Medulla oblongata (tissue), 1 donor: ENCODE results near the gene TMEM74B.

Source experiments
- DNase-seq: peaks from one replicate; pipeline ENCODE4 v3.0.0-alpha.2; 2015; ENCODE audit errors: extremely low spot score

Gene TMEM74B

DNA sequence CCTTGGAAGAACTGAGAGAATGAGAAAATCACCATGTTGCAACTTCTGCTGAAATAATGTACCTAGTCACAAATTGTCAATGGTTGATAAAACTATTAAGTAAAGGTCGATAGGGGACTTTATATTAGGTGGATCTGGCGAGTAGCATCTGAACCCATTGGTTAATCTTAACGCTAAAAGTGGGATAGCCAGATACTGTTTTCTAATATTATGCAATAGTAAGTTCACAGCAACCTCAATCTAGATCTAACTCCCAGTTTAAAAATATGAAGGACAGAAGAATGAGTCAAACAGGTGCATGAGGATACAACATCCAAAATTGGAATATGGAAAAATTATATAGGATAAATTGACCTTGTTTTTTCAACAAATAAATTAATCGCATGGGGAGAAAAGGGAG lies 47.5 kb downstream of the TMEM74B start:
- DNase-seq = no peak

DNA sequence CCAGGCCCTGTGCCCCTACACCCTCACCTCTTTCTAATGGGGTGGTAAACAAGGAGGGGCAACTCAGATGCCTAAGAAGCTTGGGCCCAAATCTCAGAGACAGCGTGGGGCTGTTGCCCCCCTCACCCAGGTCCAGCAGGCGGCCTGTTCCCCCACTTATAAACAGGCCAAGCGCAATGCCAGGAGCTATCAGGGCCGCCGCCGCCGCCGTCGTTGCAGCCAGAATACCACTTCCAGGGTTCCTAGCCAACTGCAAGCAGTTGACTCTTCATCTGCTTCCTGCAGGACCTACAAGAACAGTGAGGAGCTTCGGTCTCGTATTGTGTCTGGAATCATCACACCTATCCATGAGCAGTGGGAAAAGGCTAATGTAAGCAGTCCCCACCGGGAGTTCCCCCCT lies 49.9 kb downstream of the TMEM74B start:
- no peak for DNase-seq

DNA sequence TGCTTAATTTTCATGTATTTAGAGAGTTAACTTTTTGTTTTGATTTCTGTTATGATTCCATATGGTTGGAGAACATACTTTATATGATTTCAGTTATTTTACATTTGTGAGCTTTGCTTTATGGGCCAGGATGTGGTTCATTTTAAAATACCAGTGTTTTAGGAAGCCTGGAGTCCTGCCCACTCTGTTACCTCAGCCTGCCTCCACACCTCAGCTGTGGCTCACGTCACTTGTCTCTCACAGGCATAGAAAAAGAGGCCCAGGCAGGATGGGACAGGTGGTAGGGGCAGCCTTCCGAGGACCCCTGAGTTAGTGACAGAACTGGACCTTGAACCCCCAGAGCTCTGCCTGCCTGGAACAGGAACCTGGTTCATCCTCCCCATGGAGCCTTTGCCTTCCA lies 50.4 kb downstream of the TMEM74B start:
- DNase-seq = no peak

DNA sequence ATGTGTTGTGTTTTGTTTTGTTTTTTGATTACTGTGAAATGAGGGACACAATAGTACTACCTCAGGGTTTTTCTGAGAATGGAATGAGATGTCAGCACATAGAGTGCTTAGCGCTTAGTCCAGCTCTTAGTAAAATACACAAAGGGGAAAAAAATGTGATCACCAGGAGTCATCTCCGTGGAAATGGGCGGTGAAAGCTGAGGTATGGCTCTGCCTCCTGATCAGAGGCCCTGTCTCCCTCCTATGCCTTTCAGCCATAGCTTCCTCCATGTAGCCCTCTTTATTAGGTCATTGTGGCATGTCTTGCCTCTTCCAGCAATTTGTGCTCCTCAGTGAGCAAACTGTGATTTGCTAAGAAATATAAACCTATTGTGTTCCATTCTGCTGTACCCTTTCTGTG lies 53.4 kb downstream of the TMEM74B start:
- DNase-seq = no peak

DNA sequence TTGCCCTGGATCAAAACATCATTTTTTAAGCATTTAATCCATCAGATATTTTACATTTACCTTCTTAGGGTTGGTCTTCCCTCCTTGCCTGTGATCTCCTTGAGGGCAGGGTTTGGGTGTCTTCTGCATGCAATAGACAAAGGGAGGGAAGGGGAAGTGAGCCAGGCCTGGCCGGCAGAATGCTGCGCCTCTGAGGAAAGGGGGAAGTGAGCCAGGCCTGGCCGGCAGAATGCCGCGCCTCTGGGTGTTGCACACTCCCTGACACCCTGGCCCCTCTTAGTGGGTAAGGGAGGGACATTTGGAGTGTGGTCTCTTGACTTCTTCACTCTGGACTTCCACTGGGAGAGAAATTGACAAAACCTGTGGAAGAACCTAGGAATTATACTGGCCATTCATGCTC lies 53.9 kb downstream of the TMEM74B start:
- peak; percentile 32 for DNase-seq
